GM10266 (cell line): ENCODE measurements around the gene GABRR3.

Source experiments
- DNase-seq: peaks from one replicate; pipeline ENCODE4 v3.0.0; 2012; ENCODE audit errors: extremely low spot score
- CTCF ChIP-seq: IDR thresholded peaks from 2 replicates; pipeline ENCODE4 v1.5.1; 2012; ENCODE audit warnings: mild to moderate bottlenecking, low read depth; ENCODE audit not compliant: control insufficient read depth, insufficient read depth; ENCODE audit errors: missing control alignments

The GABRR3 gene

GRCh38 chr3:97999103-97999502, 36.0 kb downstream of the GABRR3 start:
- DNase-seq = no peak
- TF ChIP-seq CTCF = no peak

- no peak for DNase-seq
- TF ChIP-seq CTCF = no peak
These were observed 38.1 kb downstream of the GABRR3 start for GRCh38 chr3:97996988-97997387.

GRCh38 chr3:97994328-97994945, 40.7 kb downstream of the GABRR3 start:
- no peak for DNase-seq

GRCh38 chr3:97993526-97993925, 41.6 kb downstream of the GABRR3 start:
- TF ChIP-seq CTCF = no peak
- DNase-seq = no peak

More at GRCh38 chr3:97994328-97994945, 40.7 kb downstream of the GABRR3 start:
- no peak for TF ChIP-seq CTCF

- no peak for DNase-seq
- TF ChIP-seq CTCF = no peak
These were observed 42.5 kb downstream of the GABRR3 start for GRCh38 chr3:97992547-97993173.

- TF ChIP-seq CTCF = no peak
These were observed 43.8 kb downstream of the GABRR3 start for GRCh38 chr3:97991293-97991682.

GRCh38 chr3:97990624-97991292, 44.4 kb downstream of the GABRR3 start:
- no peak for DNase-seq
- no peak for TF ChIP-seq CTCF

More at GRCh38 chr3:97991293-97991682, 43.8 kb downstream of the GABRR3 start:
- no peak for DNase-seq
